HG03565 (cell line): Measurements from ENCODE around the gene NECAB3.
"Not testable (repeated sequence)": the region's sequence is repeated elsewhere in the genome, so short reads cannot be mapped to it uniquely, and the experiment has no call there.

Experiments
- ATAC-seq: cut with Tn5 transposase; IDR thresholded peaks from one replicate; pipeline ENCODE4 v1.9.1; 2021; ENCODE audit warnings: mild to moderate bottlenecking, moderate library complexity; ENCODE audit not compliant: unreplicated experiment

Gene NECAB3

GRCh38 chr20:33653218-33653899 is 20.9 kb downstream of the NECAB3 start:
- ATAC-seq, result no peak

DNA sequence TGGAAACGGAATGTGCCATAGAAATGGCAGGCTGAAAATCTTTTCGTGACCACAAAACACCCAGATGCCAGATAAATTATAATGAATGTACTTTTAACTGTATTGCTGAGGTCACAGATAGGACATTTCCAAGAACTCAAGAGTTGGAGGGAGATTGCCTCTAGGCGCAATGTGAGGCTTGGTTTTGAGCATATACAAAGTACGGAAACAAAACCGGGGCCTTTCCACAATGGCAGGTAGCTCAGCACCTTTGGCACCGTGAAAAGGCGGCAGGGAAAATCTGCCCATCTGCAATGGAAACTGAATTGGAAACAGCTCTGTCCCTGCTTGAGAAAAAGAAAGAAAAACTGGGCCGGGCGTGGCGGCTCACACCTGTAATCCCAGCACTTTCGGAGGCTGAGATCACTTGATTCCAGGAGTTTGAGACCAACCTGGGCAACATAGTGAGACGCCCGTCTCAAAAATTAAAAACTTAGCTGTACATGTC is 22.6 kb downstream of the NECAB3 start:
- no peak for ATAC-seq

DNA sequence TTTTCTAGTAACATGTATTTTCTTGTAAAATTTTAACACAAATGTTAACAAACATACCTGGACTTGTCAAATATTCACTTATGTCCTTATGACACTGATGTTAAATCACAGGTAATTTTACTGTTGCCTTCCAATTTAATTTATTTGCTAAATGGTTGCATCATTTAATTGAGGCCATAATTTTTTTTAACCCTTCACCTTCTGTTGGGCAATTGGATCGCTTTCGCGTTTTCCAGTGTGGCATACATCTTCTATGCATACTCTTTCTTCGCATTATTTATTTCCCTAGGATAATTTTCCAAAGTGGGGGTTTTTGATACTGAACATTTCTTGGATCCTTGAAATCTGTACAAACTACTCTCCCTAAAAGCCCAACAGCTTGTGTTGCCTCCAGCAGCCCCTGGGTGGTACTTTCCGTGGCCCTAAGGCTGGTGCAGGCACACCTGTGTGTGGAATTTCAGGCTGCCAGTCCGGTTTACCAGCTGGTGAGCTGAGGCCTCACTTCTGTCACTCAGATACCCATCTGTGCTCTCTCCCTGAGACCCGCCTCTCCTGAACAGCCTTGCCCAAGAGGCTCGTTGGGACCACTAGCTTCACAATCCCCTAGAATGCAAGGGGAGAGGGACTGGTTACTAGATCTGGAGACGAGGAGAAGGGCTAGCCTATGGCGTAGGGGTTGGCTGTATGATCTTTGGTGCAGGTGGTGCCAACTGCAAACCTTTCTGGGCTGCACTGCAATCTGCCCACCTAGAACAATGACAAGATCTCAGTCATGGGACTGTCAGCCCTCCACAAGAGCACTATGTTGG is 23.3 kb downstream of the NECAB3 start:
- ATAC-seq, result no peak

- no peak for ATAC-seq
These were observed 24.0 kb downstream of the NECAB3 start for GRCh38 chr20:33650111-33650752.

DNA sequence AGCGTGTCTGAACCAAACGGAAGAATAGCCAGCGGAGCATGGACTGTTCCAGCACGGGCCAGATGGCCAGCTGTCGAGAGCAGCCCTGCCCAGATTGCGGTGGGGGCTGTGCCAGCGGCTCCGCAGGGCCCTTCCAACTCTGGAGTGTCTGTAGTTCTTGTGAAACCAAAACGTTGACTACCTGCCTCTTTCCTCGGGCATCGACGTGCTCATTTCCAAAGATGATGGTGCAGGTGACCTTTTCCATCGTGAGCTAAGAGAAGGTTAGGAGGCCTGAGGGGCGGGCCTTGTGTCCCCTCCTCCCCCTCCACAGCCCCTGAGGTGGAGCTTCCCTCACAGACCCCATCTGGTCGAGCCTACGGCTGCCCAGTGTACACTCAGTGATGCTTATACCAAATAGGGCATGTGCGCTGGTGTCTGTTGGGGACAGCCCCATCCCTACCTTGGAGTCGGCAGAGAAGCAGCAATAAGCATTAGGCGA is 25.0 kb downstream of the NECAB3 start:
- no peak for ATAC-seq

DNA sequence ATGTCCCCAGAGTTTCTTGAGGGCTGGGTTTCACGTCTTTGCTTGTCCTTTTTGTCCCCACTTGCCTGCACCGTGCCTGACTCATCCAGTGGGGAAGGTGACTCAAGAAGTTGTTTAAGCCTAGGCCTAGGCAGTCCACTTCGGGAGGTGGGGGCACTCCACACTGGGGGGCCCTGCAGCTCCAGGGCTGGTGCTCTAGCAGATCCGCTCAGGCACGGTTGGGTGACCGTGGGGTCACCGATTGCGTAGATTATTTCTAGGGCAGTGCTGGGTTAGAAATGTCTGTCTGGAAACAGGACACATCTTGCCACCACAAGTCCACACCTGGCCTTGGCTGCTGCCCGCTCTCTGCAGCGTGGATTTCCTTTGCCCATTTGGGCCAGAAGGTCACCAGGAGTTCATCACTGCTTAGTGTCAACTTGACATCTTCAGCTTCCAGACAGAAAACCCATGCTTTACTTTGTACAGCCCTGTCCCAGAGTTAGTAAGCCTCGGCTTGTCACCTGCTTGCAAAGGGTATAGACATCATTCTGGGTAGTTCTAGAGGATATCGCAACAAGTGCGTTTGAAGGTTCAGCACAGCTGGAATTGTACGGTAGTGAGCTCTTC is 25.7 kb downstream of the NECAB3 start:
- ATAC-seq, result no peak

DNA sequence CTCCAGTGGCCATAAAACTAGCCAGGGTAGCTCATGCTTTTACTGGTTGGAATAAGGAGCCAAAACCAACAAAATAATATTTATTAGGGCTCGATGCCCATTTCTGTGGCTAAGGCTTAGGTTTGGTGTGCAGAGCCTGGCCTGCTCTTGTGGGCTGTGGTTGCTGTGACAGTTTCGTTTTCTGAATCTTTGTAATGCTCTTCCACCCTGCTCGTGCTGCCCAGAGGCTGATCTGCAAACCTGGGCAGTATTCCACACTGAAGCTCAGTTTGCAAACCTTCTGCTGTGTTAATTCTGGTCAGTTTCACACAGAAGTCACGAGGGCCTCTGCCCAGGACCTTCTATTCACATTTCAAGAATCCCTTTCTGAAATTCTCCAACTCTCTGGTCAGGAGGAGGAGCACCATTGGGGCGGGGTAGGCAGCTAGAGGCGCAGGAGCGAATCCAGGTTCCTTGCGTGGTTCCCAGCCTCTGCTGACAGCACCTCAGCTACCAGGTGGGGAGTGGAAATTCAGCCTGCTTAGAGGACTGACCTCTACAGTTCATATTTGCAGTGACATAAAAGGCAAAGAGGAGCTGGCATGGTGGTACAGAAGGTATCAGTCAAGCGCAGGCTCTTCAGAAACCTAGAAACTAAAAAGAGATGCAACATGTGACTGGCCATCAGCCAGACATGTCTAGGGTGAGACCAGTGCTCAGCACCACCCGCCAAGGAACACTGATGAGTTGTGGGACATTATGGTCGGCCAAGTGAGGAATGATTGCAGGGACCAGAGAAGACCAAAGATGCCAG is 26.4 kb downstream of the NECAB3 start:
- no peak for ATAC-seq

DNA sequence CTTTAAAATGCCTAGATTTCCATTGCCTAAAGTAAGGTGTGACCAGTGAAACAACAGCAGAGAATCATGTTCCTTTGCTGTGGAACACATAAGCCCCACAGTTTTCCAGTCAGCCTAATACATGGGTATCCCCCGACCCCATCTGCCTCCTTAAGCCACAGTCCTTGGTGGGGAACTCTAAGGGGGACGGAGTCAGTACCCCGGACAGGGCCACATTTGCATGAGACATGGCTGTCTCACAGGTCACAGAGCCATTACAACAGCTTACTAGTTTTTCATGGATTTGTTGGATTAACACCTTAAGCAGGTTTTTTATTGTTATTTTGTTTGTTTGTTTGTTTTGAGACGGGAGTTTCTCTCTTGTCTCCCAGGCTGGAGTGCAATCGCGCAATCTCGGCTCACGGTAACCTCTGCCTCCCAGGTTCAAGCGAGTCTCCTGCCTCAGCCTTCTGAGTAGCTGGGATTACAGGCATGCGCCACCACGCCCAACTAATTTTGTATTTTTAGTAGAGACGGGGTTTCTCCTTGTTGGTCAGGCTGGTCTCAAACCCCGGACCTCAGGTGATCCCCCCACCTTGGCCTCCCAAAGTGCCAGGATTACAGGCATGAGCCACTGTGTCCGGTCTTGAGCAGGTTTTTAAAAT is 27.1 kb downstream of the NECAB3 start:
- not testable (repeated sequence) for ATAC-seq

DNA sequence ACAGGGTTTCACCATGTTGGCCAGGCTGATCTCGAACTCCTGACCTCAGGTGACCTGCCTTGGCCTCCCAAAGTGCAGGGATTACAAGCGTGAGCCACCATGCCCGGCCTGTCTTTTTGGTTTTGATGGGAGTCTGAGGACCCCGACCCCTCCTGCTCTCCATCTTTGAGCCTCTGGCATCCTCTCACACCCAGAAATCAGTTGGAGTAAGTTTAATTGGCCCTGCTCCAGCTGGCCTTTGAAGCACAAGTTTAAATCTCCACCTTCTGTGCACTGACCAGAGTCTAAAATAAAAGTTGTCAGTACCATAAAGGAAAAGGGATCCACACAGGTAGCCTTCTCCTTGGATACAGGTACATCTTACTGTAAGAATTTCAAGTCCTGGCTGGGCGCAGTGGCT is 28.0 kb downstream of the NECAB3 start:
- no peak for ATAC-seq

DNA sequence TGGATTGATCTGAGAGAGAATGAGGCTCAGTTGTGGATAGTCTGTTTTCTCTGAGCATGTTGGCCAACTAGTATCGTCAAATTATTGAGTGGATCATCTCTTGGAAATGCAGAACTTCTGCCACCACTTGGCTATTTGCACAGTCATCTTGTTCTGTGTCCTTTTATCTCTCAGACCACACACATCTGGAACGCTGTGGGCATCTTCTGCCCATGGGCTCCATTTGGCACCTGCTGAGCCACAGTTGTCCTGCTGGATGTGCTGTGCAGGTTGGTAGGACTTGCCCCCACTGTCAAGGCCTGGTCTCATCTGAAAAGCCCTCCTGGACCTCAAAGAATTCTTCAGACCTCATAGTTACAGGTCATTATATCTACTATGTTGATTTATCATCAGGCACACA is 28.8 kb downstream of the NECAB3 start:
- no peak for ATAC-seq

- no peak for ATAC-seq
These were observed 29.2 kb downstream of the NECAB3 start for GRCh38 chr20:33645072-33645358.

- no peak for ATAC-seq
These were observed 29.7 kb downstream of the NECAB3 start for GRCh38 chr20:33644313-33645071.

DNA sequence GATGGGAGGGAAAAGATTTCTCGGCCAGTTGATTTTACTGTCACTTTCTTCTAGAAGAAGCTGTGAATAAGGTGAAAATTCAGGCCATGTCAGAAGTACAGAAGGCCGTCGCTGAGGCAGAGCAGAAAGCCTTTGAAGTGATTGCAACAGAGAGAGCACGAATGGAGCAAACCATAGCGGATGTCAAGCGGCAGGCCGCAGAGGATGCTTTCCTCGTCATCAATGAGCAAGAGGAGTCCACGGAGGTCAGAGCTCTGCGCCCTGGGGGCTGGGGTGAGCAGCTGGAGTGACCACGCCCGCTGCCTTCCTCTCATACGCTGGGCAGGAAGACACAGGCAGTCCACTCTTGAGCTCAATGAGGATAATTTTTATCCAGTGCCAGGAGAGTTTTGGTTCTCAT is 33.9 kb downstream of the NECAB3 start:
- no peak for ATAC-seq

DNA sequence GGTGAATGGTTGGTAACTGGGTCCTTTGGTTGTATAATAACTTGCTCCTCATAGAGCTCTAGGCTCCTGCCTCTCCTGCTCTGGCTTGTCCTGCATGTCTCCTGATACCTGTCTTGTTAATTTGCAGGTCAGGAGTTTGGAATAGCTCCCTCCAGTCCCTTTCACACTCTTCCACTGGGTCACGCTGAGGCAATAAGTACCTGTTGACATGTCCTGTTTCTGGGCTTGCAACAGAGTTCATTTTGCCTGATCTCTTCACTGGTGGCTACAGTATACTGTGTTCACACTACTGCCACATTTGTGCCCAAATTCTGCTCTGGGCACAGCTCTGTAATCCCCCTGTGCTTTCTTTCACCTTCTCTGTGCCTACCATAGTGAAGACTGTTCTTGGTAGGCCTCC is 37.5 kb downstream of the NECAB3 start:
- no peak for ATAC-seq

DNA sequence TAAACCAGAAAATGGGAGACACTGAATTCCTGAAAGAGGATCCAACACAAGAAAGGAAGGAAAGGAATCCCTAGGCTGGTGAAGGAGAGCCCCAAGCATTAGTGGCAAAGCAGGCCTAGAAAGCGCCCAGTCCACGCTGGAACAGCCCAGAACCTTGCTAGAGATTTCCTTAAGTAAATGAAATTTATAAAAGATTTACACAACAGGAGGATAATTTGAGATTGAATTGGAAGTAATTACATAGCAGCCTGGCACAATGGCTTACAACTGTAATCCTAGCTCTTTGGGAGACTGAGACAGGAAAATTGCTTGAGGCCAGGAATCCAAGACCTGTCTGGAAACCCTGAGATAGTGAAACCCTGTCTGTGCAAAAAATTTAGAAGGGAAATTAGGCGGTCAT is 38.9 kb downstream of the NECAB3 start:
- no peak for ATAC-seq

DNA sequence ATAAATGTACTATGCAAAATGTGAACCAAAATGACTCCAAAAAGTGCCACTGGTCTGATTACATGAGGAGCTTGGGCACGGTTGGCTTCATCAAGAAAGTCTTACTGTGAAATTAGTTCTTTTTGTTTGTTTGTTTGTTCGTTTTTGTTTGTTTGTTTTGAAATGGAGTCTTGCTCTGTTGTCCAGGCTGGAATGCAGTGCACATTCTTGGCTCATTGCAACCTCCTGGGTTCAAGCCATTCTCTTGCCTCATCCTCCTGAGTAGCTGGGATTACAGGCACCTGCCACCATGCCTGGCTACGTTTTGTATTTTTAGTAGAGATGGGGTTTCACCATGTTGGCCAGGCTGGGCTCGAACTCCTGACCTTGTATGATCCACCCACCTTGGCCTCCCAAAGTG is 42.3 kb downstream of the NECAB3 start:
- not testable (repeated sequence) for ATAC-seq

- no peak for ATAC-seq
These were observed 43.7 kb downstream of the NECAB3 start for GRCh38 chr20:33630507-33630906.

DNA sequence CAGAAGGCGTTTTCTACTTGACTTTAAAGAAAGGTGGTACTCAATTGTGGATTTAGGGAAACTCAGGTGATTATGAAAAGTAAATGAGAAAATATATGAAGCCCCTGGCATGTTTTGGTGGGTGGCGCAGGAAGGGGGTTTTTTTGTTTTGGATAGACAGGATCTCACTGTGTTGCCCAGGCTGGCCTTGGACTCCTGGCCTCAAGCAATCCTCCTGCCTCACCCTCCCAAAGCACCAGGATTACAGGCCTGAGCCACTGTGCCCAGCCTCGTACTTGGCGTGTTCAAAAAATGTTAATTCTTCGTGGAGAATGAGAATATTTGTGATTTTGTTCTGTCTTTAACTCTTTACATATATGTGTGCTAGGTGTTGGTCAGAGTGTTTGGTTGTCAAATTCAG is 44.2 kb downstream of the NECAB3 start:
- no peak for ATAC-seq

- ATAC-seq, result no peak
These were observed 44.7 kb downstream of the NECAB3 start for GRCh38 chr20:33629533-33629932.
